H1 (cell line): Measurements from ENCODE around the gene SYT2.

ENCODE experiments used
- BCL11A ChIP-seq, 2 experiments: IDR thresholded peaks; one replicate each; pipeline ENCODE4 v1.6.1; 2011; ENCODE audit warnings: low read depth in 2 of 2, low read length in 2 of 2, mild to moderate bottlenecking in 2 of 2
- CTCF ChIP-seq, 3 experiments: IDR thresholded peaks; 1 replicate in 2 of 3; 2 replicates in 1 of 3; pipeline versions ENCODE4 v1.5.1 to v1.6.1; 2011; ENCODE audit warnings: low read length in 3 of 3, mild to moderate bottlenecking in 3 of 3, inconsistent platforms in 2 of 3, low read depth in 1 of 3, moderate library complexity in 1 of 3; ENCODE audit not compliant: insufficient read depth in 1 of 3; ENCODE audit errors: control extremely low read depth in 1 of 3
- HDAC2 ChIP-seq, 2 experiments: fragments of 300-600 bp in 1 of 2; sonication (generic) in 1 of 2; IDR thresholded peaks; 2 replicates each; pipeline ENCODE4 v1.6.1; 2011 to 2012; ENCODE audit warnings: low read depth in 2 of 2, low read length in 2 of 2, mild to moderate bottlenecking in 2 of 2, moderate library complexity in 2 of 2, borderline replicate concordance in 1 of 2, inconsistent platforms in 1 of 2
- POLR2A ChIP-seq, 2 experiments: IDR thresholded peaks; 1 replicate in 1 of 2; 2 replicates in 1 of 2; pipeline ENCODE4 v1.6.1; 2011; ENCODE audit warnings: low read depth in 2 of 2, low read length in 2 of 2, mild to moderate bottlenecking in 2 of 2; ENCODE audit errors: control extremely low read depth in 1 of 2
- POLR2AphosphoS5 ChIP-seq: IDR thresholded peaks from 2 replicates; pipeline ENCODE4 v1.6.1; 2011; ENCODE audit warnings: low read depth, low read length
- RBBP5 ChIP-seq: IDR thresholded peaks from 2 replicates; pipeline ENCODE4 v1.7.1; 2012; ENCODE audit warnings: low read depth, mild to moderate bottlenecking, inconsistent platforms, low read length, moderate library complexity, borderline replicate concordance
- RFX5 ChIP-seq: IDR thresholded peaks from 2 replicates; pipeline ENCODE4 v1.6.1; 2011; ENCODE audit warnings: low read depth, low read length, improper control_type of control experiment, borderline replicate concordance
- SAP30 ChIP-seq: fragments of 300-600 bp; sonication (generic); IDR thresholded peaks from 2 replicates; pipeline ENCODE4 v1.7.1; 2012; ENCODE audit warnings: low read length, moderate library complexity, mild to moderate bottlenecking, inconsistent platforms; ENCODE audit not compliant: insufficient read depth, insufficient replicate concordance
- SP1 ChIP-seq: IDR thresholded peaks from 2 replicates; pipeline ENCODE4 v1.6.1; 2011; ENCODE audit warnings: low read depth, low read length
- USF2 ChIP-seq: IDR thresholded peaks from 2 replicates; pipeline ENCODE4 v1.6.1; 2011; ENCODE audit warnings: low read length, improper control_type of control experiment

- no peak for TF ChIP-seq RBBP5
- no peak for TF ChIP-seq RFX5
- TF ChIP-seq POLR2AphosphoS5 = no peak
- TF ChIP-seq HDAC2 (IDR thresholded peaks at IDR 0.05; ENCODE audit: borderline replicate concordance in 1 of 2, low read depth in 2 of 2, low read length in 2 of 2) = no peak
- no peak for TF ChIP-seq SAP30
- TF ChIP-seq POLR2A (IDR thresholded peaks at IDR 0.05; ENCODE audit: control extremely low read depth in 1 of 2, low read depth in 2 of 2, low read length in 2 of 2) = no peak
- no peak for TF ChIP-seq SP1
- no peak for TF ChIP-seq USF2
- TF ChIP-seq CTCF (IDR thresholded peaks at IDR 0.05; ENCODE audit: control extremely low read depth in 1 of 3, insufficient read depth in 1 of 3, low read depth in 1 of 3, low read length in 3 of 3) = no peak
- no peak for TF ChIP-seq BCL11A (IDR thresholded peaks at IDR 0.05; ENCODE audit: low read depth in 2 of 2, low read length in 2 of 2)
Observed at GRCh38 chr1:202630541-202630940, 79.7 kb downstream of the SYT2 start.
